ENCODE data around the gene BLVRA.

- TF ChIP-seq, protein P1, sequence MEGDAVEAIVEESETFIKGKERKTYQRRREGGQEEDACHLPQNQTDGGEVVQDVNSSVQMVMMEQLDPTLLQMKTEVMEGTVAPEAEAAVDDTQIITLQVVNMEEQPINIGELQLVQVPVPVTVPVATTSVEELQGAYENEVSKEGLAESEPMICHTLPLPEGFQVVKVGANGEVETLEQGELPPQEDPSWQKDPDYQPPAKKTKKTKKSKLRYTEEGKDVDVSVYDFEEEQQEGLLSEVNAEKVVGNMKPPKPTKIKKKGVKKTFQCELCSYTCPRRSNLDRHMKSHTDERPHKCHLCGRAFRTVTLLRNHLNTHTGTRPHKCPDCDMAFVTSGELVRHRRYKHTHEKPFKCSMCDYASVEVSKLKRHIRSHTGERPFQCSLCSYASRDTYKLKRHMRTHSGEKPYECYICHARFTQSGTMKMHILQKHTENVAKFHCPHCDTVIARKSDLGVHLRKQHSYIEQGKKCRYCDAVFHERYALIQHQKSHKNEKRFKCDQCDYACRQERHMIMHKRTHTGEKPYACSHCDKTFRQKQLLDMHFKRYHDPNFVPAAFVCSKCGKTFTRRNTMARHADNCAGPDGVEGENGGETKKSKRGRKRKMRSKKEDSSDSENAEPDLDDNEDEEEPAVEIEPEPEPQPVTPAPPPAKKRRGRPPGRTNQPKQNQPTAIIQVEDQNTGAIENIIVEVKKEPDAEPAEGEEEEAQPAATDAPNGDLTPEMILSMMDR (IDR thresholded peaks at IDR 0.05) = no peak
- no peak for TF ChIP-seq POLR2A (IDR thresholded peaks at IDR 0.05)
- TF ChIP-seq EP300 (IDR thresholded peaks at IDR 0.05) = no peak
These were observed 1.3 kb upstream of the BLVRA start for GRCh38 chr7:43757073-43757720.

Data from suprapubic skin (tissue), 3 donors.